ENCODE measurements around the gene AGPAT2.

AGPAT2 gene

DNA sequence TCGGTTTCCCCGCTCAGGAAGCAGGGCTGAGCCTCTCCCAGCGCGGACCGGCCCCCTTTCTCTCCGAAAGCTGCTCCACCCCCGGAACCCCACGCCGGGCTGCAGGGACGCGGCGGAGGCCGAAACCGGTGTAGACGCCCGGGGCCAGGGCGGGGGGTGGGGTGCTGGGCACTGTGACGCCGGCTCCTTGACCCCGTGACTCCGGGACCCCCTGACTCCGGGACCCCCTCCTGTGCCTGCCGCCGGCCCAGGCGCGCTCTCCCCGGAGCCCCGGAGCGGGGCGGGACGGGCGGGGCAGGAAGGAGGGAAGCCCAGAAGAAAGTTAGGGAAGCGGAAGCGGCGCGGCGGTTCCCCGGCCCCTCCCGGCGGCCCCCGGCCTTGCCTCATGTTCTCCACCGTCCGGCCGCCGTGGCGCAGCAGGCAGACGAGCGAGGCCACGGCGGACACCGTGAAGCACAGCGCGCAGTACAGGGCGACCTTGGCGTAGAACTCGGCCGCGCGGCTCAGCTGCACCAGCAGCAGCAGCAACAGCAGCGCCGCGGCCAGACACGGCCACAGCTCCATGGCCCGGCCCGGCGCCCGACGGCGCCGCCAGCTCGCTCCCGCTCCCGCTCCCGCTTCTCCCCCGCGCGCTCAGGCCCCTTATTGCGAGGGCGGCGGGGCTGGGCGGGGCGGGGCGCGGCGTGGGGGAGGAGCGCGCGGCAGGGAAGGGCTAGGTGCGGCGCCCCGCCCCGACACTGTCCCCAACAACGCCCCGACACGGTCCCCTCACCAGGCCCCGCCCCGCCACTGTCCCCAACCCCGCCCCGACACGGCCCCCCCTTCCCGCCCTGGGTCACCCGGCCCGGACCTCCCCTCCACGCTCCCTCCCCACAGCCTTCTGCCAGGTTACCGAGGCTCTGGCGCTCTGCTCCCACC lies at the start of gene AGPAT2:
TSS of gene AGPAT2 (minus strand) at position 664 of the 918 bp plus-strand sequence. CDS start at position 564, 100 bp downstream.
- DNase-seq (ENCODE audit: low read depth), result no peak
- no peak for TF ChIP-seq CTCF (IDR thresholded peaks at IDR 0.05; ENCODE audit: low read depth, low read length, missing control alignments)
- H3K4me3 ChIP-seq (ENCODE audit: low read depth, low read length), result peak within 1 kb of the TSS; percentile 66
- in situ Hi-C loops (cut with HindIII; ENCODE audit: low sequenced_read_pairs), result no loop called here

DNA sequence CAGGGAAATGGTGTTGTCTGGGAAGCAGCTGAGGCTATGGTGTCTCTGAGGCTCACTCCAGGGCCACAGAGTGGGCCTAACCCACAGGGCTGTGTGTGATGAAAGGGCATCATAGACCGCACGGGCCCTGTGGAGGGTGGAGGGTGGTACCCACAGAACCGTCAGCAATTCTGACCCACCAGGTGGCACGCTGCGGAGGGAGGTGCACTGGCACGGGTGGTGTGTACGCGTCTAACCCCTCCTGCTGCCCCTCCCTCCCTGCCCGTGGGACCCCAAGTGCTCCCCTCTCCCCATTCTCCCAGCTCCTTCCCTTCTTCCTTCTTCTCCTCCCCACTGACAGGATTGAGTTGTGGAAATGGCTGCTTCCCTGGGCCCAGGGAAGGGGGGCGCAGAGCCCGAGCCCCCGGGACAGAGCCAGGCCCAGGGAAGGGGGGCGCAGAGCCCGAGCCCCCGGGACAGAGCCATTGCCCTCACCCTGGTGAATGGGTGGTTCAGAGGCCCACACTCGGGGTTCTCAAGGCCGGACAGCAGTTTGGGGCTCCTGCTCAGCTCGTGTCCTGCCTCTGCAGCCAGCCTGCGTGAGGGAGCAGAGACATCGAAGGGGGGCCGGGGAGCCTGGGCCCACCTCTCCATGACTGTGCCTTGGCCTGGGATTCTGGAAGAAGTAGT lies 48.7 kb upstream of the AGPAT2 start:
- TF ChIP-seq CTCF (IDR thresholded peaks at IDR 0.05; ENCODE audit: low read depth, low read length, missing control alignments), result no peak
- DNase-seq (ENCODE audit: low read depth), result no peak
- in situ Hi-C loops (cut with HindIII; ENCODE audit: low sequenced_read_pairs), result no loop called here
- H3K4me3 ChIP-seq (ENCODE audit: low read depth, low read length), result no peak overlapping the region

DNA sequence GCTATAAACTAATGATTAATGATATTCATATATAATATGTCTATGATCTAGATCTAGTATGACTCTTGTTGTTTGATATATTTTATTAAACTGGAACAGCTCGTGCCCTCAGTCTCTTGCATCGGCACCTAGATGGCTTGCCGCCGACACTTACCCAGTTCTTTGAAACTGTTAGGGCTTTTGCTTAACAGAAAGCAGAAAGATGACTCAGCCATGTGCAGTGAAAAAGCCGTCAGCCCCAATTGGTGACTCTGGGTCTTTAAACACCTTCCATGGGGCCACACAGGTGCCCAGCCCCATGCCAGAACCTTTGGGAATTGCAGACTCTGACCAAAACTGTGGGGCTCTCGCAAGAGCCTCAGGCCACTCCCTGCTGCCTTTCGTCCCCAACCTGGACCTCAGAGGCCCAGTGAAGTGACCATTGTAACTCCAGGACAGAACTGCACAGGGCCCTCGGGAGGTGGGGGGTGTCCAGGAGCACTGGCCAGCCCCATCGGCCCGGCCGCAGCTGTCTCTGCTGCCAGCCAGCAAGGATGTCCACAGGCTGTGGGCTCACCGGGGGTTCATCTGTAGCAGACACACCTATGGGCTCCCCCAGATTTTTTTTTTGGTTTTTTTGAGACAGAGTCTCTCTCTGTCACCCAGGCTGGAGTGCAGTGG lies 47.7 kb upstream of the AGPAT2 start:
- no peak for TF ChIP-seq CTCF (IDR thresholded peaks at IDR 0.05; ENCODE audit: low read depth, low read length, missing control alignments)
- no peak for DNase-seq (ENCODE audit: low read depth)
- H3K4me3 ChIP-seq (ENCODE audit: low read depth, low read length), result no peak overlapping the region
- in situ Hi-C loops (cut with HindIII; ENCODE audit: low sequenced_read_pairs), result no loop called here

GRCh38 chr9:136733611-136734010 lies 46.4 kb upstream of the AGPAT2 start:
- H3K4me3 ChIP-seq (ENCODE audit: low read depth, low read length), result no peak overlapping the region
- in situ Hi-C loops (cut with HindIII; ENCODE audit: low sequenced_read_pairs), result no loop called here
- TF ChIP-seq CTCF (IDR thresholded peaks at IDR 0.05; ENCODE audit: low read depth, low read length, missing control alignments), result no peak
- DNase-seq (ENCODE audit: low read depth), result no peak

- in situ Hi-C loops (cut with HindIII; ENCODE audit: low sequenced_read_pairs), result no loop called here
- DNase-seq (ENCODE audit: low read depth), result no peak
- no peak for TF ChIP-seq CTCF (IDR thresholded peaks at IDR 0.05; ENCODE audit: low read depth, low read length, missing control alignments)
- no peak overlapping the region for H3K4me3 ChIP-seq (ENCODE audit: low read depth, low read length)
These were observed 45.4 kb upstream of the AGPAT2 start for GRCh38 chr9:136732444-136733178.

DNA sequence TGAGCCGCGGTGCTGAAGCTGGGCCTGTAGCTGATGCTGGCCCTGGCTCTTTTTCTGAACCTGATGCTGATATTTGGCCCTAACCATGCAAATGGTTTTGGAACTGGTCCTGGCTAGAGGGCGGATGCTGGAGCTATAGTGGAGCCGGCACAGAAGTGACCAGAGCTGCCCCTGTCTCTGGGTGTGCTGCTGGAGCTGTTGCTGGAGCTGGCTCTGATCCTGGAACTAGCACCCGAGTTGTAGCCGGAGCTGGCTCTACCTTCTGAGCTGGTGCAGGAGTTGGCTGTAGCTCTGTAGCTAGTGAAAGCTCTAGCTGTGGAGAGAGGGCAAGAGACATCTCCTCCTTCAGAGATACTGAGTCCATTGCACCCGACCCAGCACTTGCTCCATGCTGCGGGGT lies 42.7 kb upstream of the AGPAT2 start:
- in situ Hi-C loops (cut with HindIII; ENCODE audit: low sequenced_read_pairs), result no loop called here
- DNase-seq (ENCODE audit: low read depth), result no peak
- TF ChIP-seq CTCF (IDR thresholded peaks at IDR 0.05; ENCODE audit: low read depth, low read length, missing control alignments), result no peak
- H3K4me3 ChIP-seq (ENCODE audit: low read depth, low read length), result no peak overlapping the region
